ENCODE measurements around the gene SIPA1L3. TPM values are rescaled to one million over a fixed set of nuclear protein-coding genes. Genes with fewer than 3 reads are reported as not detected.

The SIPA1L3 gene
- total and polyA plus RNA-seq, 8 donors: 2.9 to 211 (median 24.3) TPM

DNA sequence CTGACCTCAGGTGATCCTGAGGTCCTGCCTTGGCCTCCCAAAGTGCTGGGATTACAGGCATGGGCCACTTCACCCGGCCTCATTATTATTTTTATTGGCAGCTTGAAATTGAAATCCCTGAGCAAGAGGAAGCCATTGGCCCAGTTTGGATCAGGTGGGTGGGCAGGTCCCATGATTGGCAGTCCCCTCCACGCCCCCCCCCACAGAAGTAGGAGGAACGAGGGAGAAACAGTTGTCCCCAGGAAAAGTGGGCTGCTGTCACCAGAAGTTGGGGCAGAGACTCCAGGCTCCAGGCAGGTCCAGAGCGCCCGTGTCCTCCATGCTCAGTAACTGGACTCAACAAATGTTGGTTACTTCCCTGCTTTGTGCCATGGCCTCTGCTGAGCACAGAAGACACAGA is 70.4 kb downstream of the SIPA1L3 start:
- intact Hi-C loops (cut with DNase I; ENCODE audit: low total_unique reads): no loop called here
- Histone ChIP-seq H3K36me3 (peaks cover 0 to 6% (median 0%) of the 10 kb centered on the region in 4 donors), H3K9me3 (no peaks in the 10 kb centered on the region), H3K27ac (no peak overlapping the region), H3K4me3 (no peak overlapping the region), H3K27me3 (no peaks in the 10 kb centered on the region), H3K4me1 (peaks cover 12 to 34% (median 21%) of the 10 kb centered on the region in 4 donors)
- no peak for DNase-seq
- 73 to 88% (median 82%) methylated on average over 5 of the region's 5 CpGs for WGBS, 5 donors
- no peak for TF ChIP-seq POLR2A (IDR thresholded peaks at IDR 0.05)
- TF ChIP-seq POLR2AphosphoS5 (IDR thresholded peaks at IDR 0.05): no peak
- TF ChIP-seq, protein P1, sequence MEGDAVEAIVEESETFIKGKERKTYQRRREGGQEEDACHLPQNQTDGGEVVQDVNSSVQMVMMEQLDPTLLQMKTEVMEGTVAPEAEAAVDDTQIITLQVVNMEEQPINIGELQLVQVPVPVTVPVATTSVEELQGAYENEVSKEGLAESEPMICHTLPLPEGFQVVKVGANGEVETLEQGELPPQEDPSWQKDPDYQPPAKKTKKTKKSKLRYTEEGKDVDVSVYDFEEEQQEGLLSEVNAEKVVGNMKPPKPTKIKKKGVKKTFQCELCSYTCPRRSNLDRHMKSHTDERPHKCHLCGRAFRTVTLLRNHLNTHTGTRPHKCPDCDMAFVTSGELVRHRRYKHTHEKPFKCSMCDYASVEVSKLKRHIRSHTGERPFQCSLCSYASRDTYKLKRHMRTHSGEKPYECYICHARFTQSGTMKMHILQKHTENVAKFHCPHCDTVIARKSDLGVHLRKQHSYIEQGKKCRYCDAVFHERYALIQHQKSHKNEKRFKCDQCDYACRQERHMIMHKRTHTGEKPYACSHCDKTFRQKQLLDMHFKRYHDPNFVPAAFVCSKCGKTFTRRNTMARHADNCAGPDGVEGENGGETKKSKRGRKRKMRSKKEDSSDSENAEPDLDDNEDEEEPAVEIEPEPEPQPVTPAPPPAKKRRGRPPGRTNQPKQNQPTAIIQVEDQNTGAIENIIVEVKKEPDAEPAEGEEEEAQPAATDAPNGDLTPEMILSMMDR (IDR thresholded peaks at IDR 0.05): no peak

DNA sequence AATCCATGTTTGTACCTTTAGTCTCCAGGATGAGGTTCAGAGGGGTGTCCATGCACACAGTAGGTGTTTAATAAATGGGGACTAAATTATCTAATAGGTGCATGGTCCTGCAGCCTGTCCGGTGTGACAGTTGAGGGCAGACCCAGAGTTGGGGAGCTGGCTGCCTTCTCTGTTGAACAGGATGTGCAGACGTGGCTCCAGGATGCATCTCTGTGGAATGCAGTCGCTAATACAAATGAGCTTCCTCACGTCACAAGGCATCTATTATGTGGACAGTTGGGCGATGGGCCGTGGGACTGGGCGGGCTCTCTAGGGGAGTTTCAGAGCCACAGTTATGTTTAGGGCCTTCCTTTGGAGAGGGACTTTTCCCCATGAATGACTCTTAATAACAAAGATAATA is 71.0 kb downstream of the SIPA1L3 start:
- peak in 1 of 2 donors; percentile 59 for DNase-seq
- peak overlapping the region in 2 of 5 donors; percentile 0 to 14 for H3K27ac ChIP-seq
- no peak overlapping the region for H3K4me3 ChIP-seq
- peaks cover 0 to 6% (median 0%) of the 10 kb centered on the region in 4 donors for H3K36me3 ChIP-seq
- H3K4me1 ChIP-seq: peaks cover 13 to 38% (median 22%) of the 10 kb centered on the region in 4 donors
- no peaks in the 10 kb centered on the region for H3K9me3 ChIP-seq
- WGBS, 5 donors: 65 to 76% (median 67%) methylated on average over 7 of the region's 7 CpGs
- intact Hi-C loops (cut with DNase I; ENCODE audit: low total_unique reads): no loop called here
- no peaks in the 10 kb centered on the region for H3K27me3 ChIP-seq
- no peak for TF ChIP-seq EP300 (IDR thresholded peaks at IDR 0.05)
- no peak for TF ChIP-seq POLR2AphosphoS5 (IDR thresholded peaks at IDR 0.05)
- TF ChIP-seq POLR2A (IDR thresholded peaks at IDR 0.05): no peak
- TF ChIP-seq, protein P1 (IDR thresholded peaks at IDR 0.05): no peak

DNA sequence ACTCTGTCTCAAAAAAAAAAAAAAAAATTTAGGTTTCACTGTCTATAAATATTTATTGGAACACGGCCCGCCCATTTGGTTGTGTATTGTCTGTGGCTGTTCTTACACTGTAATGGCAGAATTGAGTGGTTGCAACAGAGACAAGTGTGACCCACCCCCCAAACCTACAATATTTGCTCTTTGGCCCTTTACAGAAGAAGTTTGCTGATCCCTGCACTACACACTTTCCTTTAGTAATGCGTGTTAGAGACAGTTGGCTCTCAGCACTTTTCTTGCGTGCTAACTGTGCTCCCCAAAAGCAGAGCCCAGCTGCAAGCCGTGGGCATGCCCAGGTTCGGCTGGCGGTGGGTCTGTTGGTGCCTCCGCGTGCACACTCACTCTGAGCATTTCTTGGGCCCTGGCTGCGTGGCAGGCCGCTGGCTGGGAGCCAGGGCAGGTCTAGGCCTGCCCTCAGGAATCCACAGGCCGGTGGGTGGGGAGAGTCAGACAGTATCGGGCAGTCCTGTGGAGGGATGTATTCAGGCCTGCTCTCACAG is 72.6 kb downstream of the SIPA1L3 start:
- no peaks in the 10 kb centered on the region for H3K27me3 ChIP-seq
- H3K27ac ChIP-seq: peak overlapping the region in 1 of 5 donors; percentile 22
- intact Hi-C loops (cut with DNase I; ENCODE audit: low total_unique reads): no loop called here
- H3K36me3 ChIP-seq: peaks cover 0 to 6% (median 0%) of the 10 kb centered on the region in 4 donors
- peak; percentile 67 to 71 for DNase-seq
- WGBS, 5 donors: 36 to 57% (median 40%) methylated on average over 7 to 13 of the region's 13 CpGs
- no peak overlapping the region for H3K4me3 ChIP-seq
- H3K9me3 ChIP-seq: no peaks in the 10 kb centered on the region
- H3K4me1 ChIP-seq: peaks cover 13 to 38% (median 22%) of the 10 kb centered on the region in 4 donors
- TF ChIP-seq POLR2AphosphoS5 (IDR thresholded peaks at IDR 0.05): no peak
- TF ChIP-seq, protein P1 (IDR thresholded peaks at IDR 0.05): no peak
- TF ChIP-seq EP300 (IDR thresholded peaks at IDR 0.05): no peak
- TF ChIP-seq POLR2A (IDR thresholded peaks at IDR 0.05): no peak

DNA sequence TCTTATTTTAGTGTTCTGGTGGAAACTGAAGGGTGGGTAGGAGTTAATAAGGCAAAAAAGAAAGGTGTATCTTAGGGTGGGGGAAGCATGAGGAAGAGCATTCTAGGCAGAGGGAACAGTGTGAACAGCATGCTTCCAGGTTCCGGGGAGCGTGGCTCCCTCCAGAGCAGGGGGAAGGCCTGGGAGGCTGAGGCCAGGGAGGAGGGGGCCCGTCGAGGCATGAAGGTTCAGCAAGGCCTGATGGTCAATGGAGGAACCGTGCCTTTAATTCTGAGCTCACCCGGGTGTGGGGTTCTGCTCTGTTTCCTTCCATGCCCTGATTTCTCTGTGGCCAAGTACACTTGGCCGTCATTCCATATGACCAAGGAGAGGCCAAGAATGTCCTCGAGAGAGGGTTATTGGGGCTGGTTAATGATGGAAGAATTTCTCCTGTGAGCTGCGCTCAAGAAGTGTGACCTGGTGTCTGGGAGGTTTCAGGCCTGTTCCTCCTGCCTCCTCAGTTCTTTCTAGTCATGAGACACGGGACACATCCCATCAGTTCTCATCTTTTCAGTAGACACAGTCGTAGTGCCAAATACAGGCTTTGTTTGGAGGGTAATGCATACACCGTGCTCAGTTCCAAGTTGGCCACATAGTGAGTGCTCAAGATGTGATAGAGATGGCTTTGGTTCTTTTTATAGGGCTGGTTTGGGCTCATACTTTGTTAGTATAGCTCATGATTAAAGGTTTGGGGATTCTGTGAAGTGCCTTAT is 73.6 kb downstream of the SIPA1L3 start:
- no peak overlapping the region for H3K27ac ChIP-seq
- TF ChIP-seq POLR2AphosphoS5 (IDR thresholded peaks at IDR 0.05) (no peak), EP300 (IDR thresholded peaks at IDR 0.05) (no peak), POLR2A (IDR thresholded peaks at IDR 0.05) (no peak)
- TF ChIP-seq, protein P1 (IDR thresholded peaks at IDR 0.05): no peak
- peaks cover 13 to 38% (median 22%) of the 10 kb centered on the region in 4 donors for H3K4me1 ChIP-seq
- H3K36me3 ChIP-seq: no peaks in the 10 kb centered on the region
- 69 to 82% (median 80%) methylated on average over 12 of the region's 12 CpGs for WGBS, 5 donors
- intact Hi-C loops (cut with DNase I; ENCODE audit: low total_unique reads): no loop called here
- no peaks in the 10 kb centered on the region for H3K9me3 ChIP-seq
- no peak for DNase-seq
- H3K27me3 ChIP-seq: no peaks in the 10 kb centered on the region
- H3K4me3 ChIP-seq: no peak overlapping the region
